Thyroid gland (tissue), 4 donors: ENCODE results near the gene DOCK9. TPM values are rescaled to one million over a fixed set of nuclear protein-coding genes. Genes with fewer than 3 reads are reported as not detected.

ENCODE experiments used
- DNase-seq, 2 donors: peaks; one replicate each; pipeline ENCODE4 v3.0.0-alpha.2; 2019
- H3K27ac ChIP-seq, 3 donors: fragments of 200-600 bp; sonication (generic); 1 replicate in 2 of 3; 2 replicates in 1 of 3; pipeline ENCODE4 v1.5.1; 2016 to 2019; ENCODE audit warnings: mild to moderate bottlenecking in 1 of 3, moderate library complexity in 1 of 3
- H3K27me3 ChIP-seq: fragments of 200-600 bp; sonication (generic); one replicate; pipeline ENCODE4 v1.5.1; 2019
- H3K36me3 ChIP-seq, 2 donors: fragments of 200-600 bp; sonication (generic); one replicate each; pipeline ENCODE4 v1.5.1; 2016 to 2019
- H3K4me1 ChIP-seq, 2 donors: fragments of 200-600 bp; sonication (generic); one replicate each; pipeline ENCODE4 v1.5.1; 2017 to 2019
- H3K4me3 ChIP-seq, 3 donors: fragments of 200-600 bp; sonication (generic); replicated peaks in 1 of 3; 1 replicate in 2 of 3; 2 replicates in 1 of 3; pipeline ENCODE4 v1.5.1; 2016; ENCODE audit warnings: mild to moderate bottlenecking in 1 of 3
- H3K9me3 ChIP-seq: fragments of 200-600 bp; sonication (generic); one replicate; pipeline ENCODE4 v1.5.1; 2017
- CTCF ChIP-seq, 6 experiments: fragments of 200-600 bp in 3 of 6; fragments of 450-650 bp in 3 of 6; sonication (generic) in 3 of 6; IDR thresholded peaks; one replicate each; pipeline ENCODE4 v1.5.1; 2016 to 2019; ENCODE audit warnings: antibody characterized with exemption in 6 of 6, mild to moderate bottlenecking in 2 of 6, inconsistent platforms in 1 of 6, moderate library complexity in 1 of 6
- POLR2A ChIP-seq, 2 donors: fragments of 450-650 bp; IDR thresholded peaks; one replicate each; pipeline ENCODE4 v1.6.1; 2017; ENCODE audit warnings: antibody characterized with exemption in 2 of 2, mild to moderate bottlenecking in 2 of 2, moderate library complexity in 1 of 2
- WGBS, 2 donors: methylation state at CpG; one replicate each; pipeline ENCODE4 v1.1.5; 2017; 5-methylcytosine and 5-hydroxymethylcytosine counted together
- intact Hi-C: fragments of 100-400 bp; cut with DNase I; formaldehyde crosslinking; loops from one replicate; pipeline ENCODE4 v1.15.1; 2023
- total RNA-seq, 4 donors: library from RNA; depleted of rRNA; stranded (reverse); fragments of >200 nt; gene quantifications; one replicate each; pipeline ENCODE4 v1.2.3, GENCODE V29; 2016

DOCK9 gene
- total RNA-seq, 4 donors from 2014 or later, result 126 to 240 (median 160) TPM

GRCh38 chr13:98942997-98943396 is 34.9 kb downstream of the DOCK9 start:
- TF ChIP-seq CTCF (IDR thresholded peaks at IDR 0.05) (no peak), POLR2A (IDR thresholded peaks at IDR 0.05) (no peak)
- no peaks in the 10 kb centered on the region for H3K27me3 ChIP-seq
- 93 to 98% methylated on average over 3 of the region's 3 CpGs for WGBS, 2 donors
- no peak for DNase-seq
- H3K4me1 ChIP-seq, result peaks cover 4 to 54% of the 10 kb centered on the region in 2 donors
- no peaks in the 10 kb centered on the region for H3K9me3 ChIP-seq
- H3K36me3 ChIP-seq, result no peaks in the 10 kb centered on the region
- no peak overlapping the region for H3K27ac ChIP-seq
- no peak overlapping the region for H3K4me3 ChIP-seq
- intact Hi-C loops, result no loop called here

GRCh38 chr13:98942485-98942884 is 35.4 kb downstream of the DOCK9 start:
- TF ChIP-seq CTCF (IDR thresholded peaks at IDR 0.05) (no peak), POLR2A (IDR thresholded peaks at IDR 0.05) (no peak)
- intact Hi-C loops, result no loop called here
- WGBS, 2 donors, result 97% methylated on average over 7 of the region's 7 CpGs
- no peak for DNase-seq
- H3K4me1 ChIP-seq, result peaks cover 4 to 52% of the 10 kb centered on the region in 2 donors
- no peak overlapping the region for H3K4me3 ChIP-seq
- H3K9me3 ChIP-seq, result no peaks in the 10 kb centered on the region
- H3K27me3 ChIP-seq, result no peaks in the 10 kb centered on the region
- H3K36me3 ChIP-seq, result no peaks in the 10 kb centered on the region
- no peak overlapping the region for H3K27ac ChIP-seq

GRCh38 chr13:98941536-98941935 is 36.3 kb downstream of the DOCK9 start:
- Histone ChIP-seq H3K4me3 (no peak overlapping the region), H3K4me1 (peaks cover 4 to 43% of the 10 kb centered on the region in 2 donors), H3K27me3 (no peaks in the 10 kb centered on the region), H3K36me3 (no peaks in the 10 kb centered on the region), H3K9me3 (no peaks in the 10 kb centered on the region), H3K27ac (no peak overlapping the region)
- TF ChIP-seq POLR2A (IDR thresholded peaks at IDR 0.05), result no peak
- intact Hi-C loops, result no loop called here
- no peak for DNase-seq
- WGBS, 2 donors, result 92 to 93% methylated on average over 4 of the region's 4 CpGs

- H3K27ac ChIP-seq, result no peak overlapping the region
- TF ChIP-seq POLR2A (IDR thresholded peaks at IDR 0.05) (no peak), CTCF (IDR thresholded peaks at IDR 0.05) (no peak)
- peaks cover 4 to 39% of the 10 kb centered on the region in 2 donors for H3K4me1 ChIP-seq
- WGBS, 2 donors, result 89% methylated on average over 5 of the region's 5 CpGs
- H3K9me3 ChIP-seq, result no peaks in the 10 kb centered on the region
- H3K27me3 ChIP-seq, result no peaks in the 10 kb centered on the region
- intact Hi-C loops, result no loop called here
- H3K4me3 ChIP-seq, result no peak overlapping the region
- H3K36me3 ChIP-seq, result no peaks in the 10 kb centered on the region
- no peak for DNase-seq
Measured at GRCh38 chr13:98941126-98941525, 36.7 kb downstream of the DOCK9 start.

GRCh38 chr13:98940325-98941001 is 37.4 kb downstream of the DOCK9 start:
- peak overlapping the region in 2 of 3 donors; percentile 4 to 15 for H3K27ac ChIP-seq
- no peaks in the 10 kb centered on the region for H3K27me3 ChIP-seq
- no peaks in the 10 kb centered on the region for H3K36me3 ChIP-seq
- H3K4me3 ChIP-seq, result no peak overlapping the region
- H3K9me3 ChIP-seq, result no peaks in the 10 kb centered on the region
- H3K4me1 ChIP-seq, result peaks cover 4 to 32% of the 10 kb centered on the region in 2 donors
- TF ChIP-seq POLR2A (IDR thresholded peaks at IDR 0.05) (no peak), CTCF (IDR thresholded peaks at IDR 0.05) (no peak)
- no peak for DNase-seq
- WGBS, 2 donors, result 69 to 72% methylated on average over 8 of the region's 8 CpGs
- intact Hi-C loops, result no loop called here
